Ovary (tissue), 9 donors: ENCODE results near the gene LARP4B. TPM values are rescaled to one million over a fixed set of nuclear protein-coding genes. Genes with fewer than 3 reads are reported as not detected.

Source experiments
- DNase-seq, 5 donors: peaks; one replicate each; pipeline ENCODE4 v3.0.0-alpha.2; 2019 to 2020
- H3K27ac ChIP-seq, 2 donors: fragments of 200-600 bp; one replicate each; pipeline versions ENCODE4 v1.5.1 to v1.8.0; 2019 to 2022
- H3K27me3 ChIP-seq: fragments of 200-600 bp; one replicate; pipeline ENCODE4 v1.8.0; 2022
- H3K36me3 ChIP-seq: fragments of 200-600 bp; sonication (generic); one replicate; pipeline ENCODE4 v1.5.1; 2019
- H3K4me1 ChIP-seq: one replicate; pipeline ENCODE4 v1.8.1; 2013; ENCODE audit warnings: mild to moderate bottlenecking, moderate library complexity; ENCODE audit not compliant: insufficient read depth
- H3K4me3 ChIP-seq: fragments of 200-600 bp; sonication (generic); one replicate; pipeline ENCODE4 v1.5.1; 2017
- H3K9me3 ChIP-seq, 2 donors: fragments of 200-600 bp in 1 of 2; sonication (generic) in 1 of 2; one replicate each; pipeline versions ENCODE4 v1.5.1 to v1.8.1; 2013 to 2019; ENCODE audit warnings: mild to moderate bottlenecking in 1 of 2, moderate library complexity in 1 of 2
- CTCF ChIP-seq, 3 donors: fragments of 450-650 bp in 2 of 3; fragments of 200-600 bp in 1 of 3; IDR thresholded peaks; one replicate each; pipeline versions ENCODE4 v1.5.1 to v1.8.0; 2016 to 2022; ENCODE audit warnings: antibody characterized with exemption in 3 of 3, mild to moderate bottlenecking in 1 of 3
- EP300 ChIP-seq: sonication (generic); formaldehyde crosslinking; IDR thresholded peaks from one replicate; pipeline ENCODE4 v1.6.1; 2017; ENCODE audit warnings: antibody characterized with exemption
- POLR2A ChIP-seq: fragments of 450-650 bp; IDR thresholded peaks from one replicate; pipeline ENCODE4 v1.6.1; 2017; ENCODE audit warnings: antibody characterized with exemption, mild to moderate bottlenecking, moderate library complexity
- WGBS, 3 donors: extraction: QIAGEN DNeasy Blood & Tissue Kit in 1 of 3; methylation state at CpG; one replicate each; pipeline versions ENCODE4 v1.1.5 to v1.1.7; 2013 to 2017; 5-methylcytosine and 5-hydroxymethylcytosine counted together
- intact Hi-C, 4 donors: fragments of 100-400 bp; cut with DNase I; formaldehyde crosslinking; loops; one replicate each; pipeline versions ENCODE4 v1.11.0 to v1.15.1; 2022 to 2023
- polyA plus RNA-seq, 2 donors: library from polyadenylated mRNA; stranded (reverse); fragments of 200-250 nt in 1 of 2; fragments of 350-450 nt in 1 of 2; fragmentation: Illumina TruSeq in 1 of 2; extraction: RNeasy Lipid Tissue Mini Kit (QIAGEN cat#74804) in 1 of 2; gene quantifications; one replicate each; pipeline ENCODE4 v1.2.3, GENCODE V29; 2013 to 2014
- total RNA-seq, 7 donors: library from RNA; depleted of rRNA in 2 of 7; stranded (reverse); fragments of >200 nt in 2 of 7; fragmentation: NEBNext Ultra II Directional in 3 of 7; extraction: Animal tissue kit (Norgen Biotek cat#: 25700) in 3 of 7; gene quantifications; one replicate each; pipeline versions ENCODE4 v1.1.0 to v1.2.4, GENCODE V29; 2016 to 2023
- donor health status: DM: no; HTN: no; CAD: no; lungs with moderate emphysema.
- donor health status: DM: no; HTN: no; CAD: no.
- donor health status: Bipolar disorder and iron deficiency.
- donor health status: DM: yes; HTN: yes; CAD: no.
- donor health status: DM: no; HTN: no; CAD: no.
- donor health status: DM: yes; HTN: yes; CAD: no.

Gene LARP4B
- total and polyA plus RNA-seq, 9 donors = 14.4 to 77.8 (median 54.4) TPM

GRCh38 chr10:814536-815302 lies 116.8 kb downstream of the LARP4B start:
- Histone ChIP-seq H3K4me3 (no peak overlapping the region), H3K27ac (no peak overlapping the region), H3K36me3 (no peaks in the 10 kb centered on the region), H3K27me3 (no peaks in the 10 kb centered on the region), H3K4me1 (no peaks in the 10 kb centered on the region), H3K9me3 (no peaks in the 10 kb centered on the region)
- DNase-seq = no peak
- intact Hi-C loops = no loop called here
- WGBS, 3 donors = 95 to 97% (median 95%) methylated on average over 34 of the region's 34 CpGs
- no peak for TF ChIP-seq EP300
- no peak for TF ChIP-seq POLR2A

DNA sequence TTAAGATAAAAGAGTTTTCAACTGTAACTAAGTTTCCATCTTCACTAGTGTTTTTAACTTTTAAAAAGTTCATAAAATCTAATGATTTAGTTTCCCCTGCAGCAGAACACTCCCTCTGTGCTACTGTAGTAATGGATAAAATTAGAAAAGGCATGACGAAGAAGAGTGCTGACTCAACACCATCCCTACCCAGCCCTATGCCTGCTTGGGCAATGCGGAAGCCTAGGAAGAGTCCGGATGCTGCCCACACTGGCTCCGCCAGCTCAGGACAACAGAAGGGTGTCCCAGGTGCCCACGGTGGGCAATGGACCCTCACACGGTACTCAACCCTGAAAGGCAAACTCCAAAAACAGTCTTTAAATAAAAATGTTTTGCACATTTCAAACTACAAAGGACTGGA lies 118.2 kb downstream of the LARP4B start:
- H3K27me3 ChIP-seq = no peaks in the 10 kb centered on the region
- no peaks in the 10 kb centered on the region for H3K4me1 ChIP-seq
- H3K27ac ChIP-seq = no peak overlapping the region
- DNase-seq = no peak
- 92 to 94% (median 93%) methylated on average over 6 of the region's 6 CpGs for WGBS, 3 donors
- intact Hi-C loops = no loop called here
- no peak overlapping the region for H3K4me3 ChIP-seq
- no peaks in the 10 kb centered on the region for H3K36me3 ChIP-seq
- TF ChIP-seq CTCF (IDR thresholded peaks at IDR 0.05) (no peak), EP300 (no peak), POLR2A (no peak)
- H3K9me3 ChIP-seq = no peaks in the 10 kb centered on the region

DNA sequence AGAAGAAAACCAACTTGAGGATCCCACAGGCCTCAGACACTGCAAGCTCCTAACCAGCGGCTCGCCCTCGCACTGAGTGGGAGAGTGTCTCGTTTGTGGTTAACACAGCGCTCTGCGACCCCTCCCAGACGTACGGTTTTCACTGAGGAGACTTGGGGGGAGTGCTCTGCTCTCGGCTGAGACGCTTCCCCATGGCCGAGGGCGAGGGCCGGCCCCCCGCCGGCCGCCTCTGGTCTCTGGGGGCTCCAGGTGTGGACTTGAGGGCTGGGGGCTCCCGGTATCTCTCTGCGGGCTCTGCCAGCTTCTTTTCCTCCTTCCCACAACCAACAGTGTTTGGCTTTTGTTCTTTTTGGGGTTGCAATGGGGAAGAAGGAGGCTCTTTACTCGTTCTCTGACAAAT lies 118.7 kb downstream of the LARP4B start:
- TF ChIP-seq EP300 (no peak), CTCF (IDR thresholded peaks at IDR 0.05) (no peak), POLR2A (no peak)
- Histone ChIP-seq H3K27ac (no peak overlapping the region), H3K9me3 (no peaks in the 10 kb centered on the region), H3K4me3 (no peak overlapping the region), H3K27me3 (no peaks in the 10 kb centered on the region), H3K36me3 (no peaks in the 10 kb centered on the region), H3K4me1 (no peaks in the 10 kb centered on the region)
- DNase-seq = no peak
- WGBS, 3 donors = 85 to 89% (median 87%) methylated on average over 19 of the region's 19 CpGs
- intact Hi-C loops = no loop called here

- intact Hi-C loops = no loop called here
- Histone ChIP-seq H3K9me3 (no peaks in the 10 kb centered on the region), H3K27me3 (no peaks in the 10 kb centered on the region), H3K4me1 (no peaks in the 10 kb centered on the region), H3K36me3 (no peaks in the 10 kb centered on the region), H3K4me3 (no peak overlapping the region), H3K27ac (no peak overlapping the region)
- WGBS, 3 donors = 55 to 59% (median 58%) methylated on average over 9 of the region's 9 CpGs
- no peak for DNase-seq
- TF ChIP-seq EP300 (no peak), CTCF (IDR thresholded peaks at IDR 0.05) (no peak), POLR2A (no peak)
Measured at GRCh38 chr10:811379-812175, 119.9 kb downstream of the LARP4B start.
